Aorta (tissue), 5 donors: ENCODE measurements around the gene FARP2. TPM values are rescaled to one million over a fixed set of nuclear protein-coding genes. Genes with fewer than 3 reads are reported as not detected.

Experiments used
- ATAC-seq: fragments of 200-7000 bp; cut with Tn5 transposase; one replicate; pipeline ENCODE4 v1.9.1; 2022; ENCODE audit warnings: moderate library complexity; ENCODE audit not compliant: low FRiP score
- DNase-seq, 2 donors: peaks; one replicate each; pipeline ENCODE4 v3.0.0-alpha.2; 2020
- H3K27ac ChIP-seq, 2 donors: one replicate each; pipeline ENCODE4 v1.5.1; 2013; ENCODE audit warnings: low read length in 2 of 2, mild to moderate bottlenecking in 2 of 2, moderate library complexity in 2 of 2, control low read depth in 1 of 2, inconsistent platforms in 1 of 2, low read depth in 1 of 2
- H3K27me3 ChIP-seq, 2 donors: one replicate each; pipeline ENCODE4 v1.6.1; 2013; ENCODE audit warnings: control low read depth in 1 of 2, low read length in 1 of 2, mild to moderate bottlenecking in 1 of 2, moderate library complexity in 1 of 2; ENCODE audit not compliant: insufficient read depth in 2 of 2, control insufficient read depth in 1 of 2
- H3K36me3 ChIP-seq, 2 donors: one replicate each; pipeline ENCODE4 v1.6.1; 2013; ENCODE audit warnings: control low read depth in 1 of 2, low read length in 1 of 2, mild to moderate bottlenecking in 1 of 2; ENCODE audit not compliant: insufficient read depth in 2 of 2, control insufficient read depth in 1 of 2
- H3K4me1 ChIP-seq, 2 donors: one replicate each; pipeline ENCODE4 v1.6.1; 2013; ENCODE audit warnings: low read length in 2 of 2, control low read depth in 1 of 2, mild to moderate bottlenecking in 1 of 2, moderate library complexity in 1 of 2; ENCODE audit not compliant: insufficient read depth in 2 of 2, control insufficient read depth in 1 of 2
- H3K4me3 ChIP-seq, 2 donors: one replicate each; pipeline ENCODE4 v1.5.1; 2013; ENCODE audit warnings: low read length in 2 of 2, control low read depth in 1 of 2, mild to moderate bottlenecking in 1 of 2
- H3K9me3 ChIP-seq: one replicate; pipeline ENCODE4 v1.6.1; 2013; ENCODE audit warnings: mild to moderate bottlenecking, low read length; ENCODE audit not compliant: control insufficient read depth
- WGBS, 2 donors: extraction: QIAGEN DNeasy Blood & Tissue Kit; methylation state at CpG; one replicate each; pipeline ENCODE4 v1.1.7; 2013; 5-methylcytosine and 5-hydroxymethylcytosine counted together
- intact Hi-C, 2 donors: fragments of 100-400 bp; cut with DNase I; formaldehyde crosslinking; loops; one replicate each; pipeline versions ENCODE4 v1.14.2 to v1.15.0; 2022
- polyA plus RNA-seq, 2 donors: library from polyadenylated mRNA; stranded (reverse); fragments of 200-250 nt; gene quantifications; one replicate each; pipeline ENCODE4 v1.2.3, GENCODE V29; 2013
- total RNA-seq, 2 donors: library from RNA; stranded (reverse); fragmentation: NEBNext Ultra II Directional; extraction: Animal tissue kit (Norgen Biotek cat#: 25700); gene quantifications; one replicate each; pipeline ENCODE4 v1.2.1, GENCODE V29; 2021
- donor health status: healthy with polysubstance abuse.
- donor health status: Bipolar disorder and iron deficiency.
- donor health status: DM: no; HTN: no; CAD: no.
- donor health status: DM: no; HTN: no; CAD: no.
- donor health status: DM: yes; HTN: yes; CAD: no.

The FARP2 gene
- total and polyA plus RNA-seq, 4 donors, result 16.4 to 64.4 (median 48.7) TPM

- Histone ChIP-seq H3K4me1 (no peaks in the 10 kb centered on the region), H3K36me3 (no peaks in the 10 kb centered on the region), H3K27ac (no peak overlapping the region), H3K4me3 (no peak overlapping the region), H3K27me3 (no peaks in the 10 kb centered on the region), H3K9me3 (no peaks in the 10 kb centered on the region)
- ATAC-seq, result no peak
- 91 to 92% methylated on average over 9 of the region's 9 CpGs for whole genome bisulfite sequencing, 2 donors
- intact Hi-C loops, result no loop called here
- DNase-seq, result no peak
These were observed 127.2 kb downstream of the FARP2 start for GRCh38 chr2:241483305-241483704.

GRCh38 chr2:241485172-241485911 lies 129.3 kb downstream of the FARP2 start:
- no peak for DNase-seq
- Histone ChIP-seq H3K27ac (no peak overlapping the region), H3K9me3 (no peaks in the 10 kb centered on the region), H3K4me3 (no peak overlapping the region), H3K27me3 (no peaks in the 10 kb centered on the region), H3K36me3 (no peaks in the 10 kb centered on the region), H3K4me1 (no peaks in the 10 kb centered on the region)
- WGBS, 2 donors, result 90 to 94% methylated on average over 1 of the region's 1 CpG
- ATAC-seq, result no peak
- intact Hi-C loops, result no loop called here

DNA sequence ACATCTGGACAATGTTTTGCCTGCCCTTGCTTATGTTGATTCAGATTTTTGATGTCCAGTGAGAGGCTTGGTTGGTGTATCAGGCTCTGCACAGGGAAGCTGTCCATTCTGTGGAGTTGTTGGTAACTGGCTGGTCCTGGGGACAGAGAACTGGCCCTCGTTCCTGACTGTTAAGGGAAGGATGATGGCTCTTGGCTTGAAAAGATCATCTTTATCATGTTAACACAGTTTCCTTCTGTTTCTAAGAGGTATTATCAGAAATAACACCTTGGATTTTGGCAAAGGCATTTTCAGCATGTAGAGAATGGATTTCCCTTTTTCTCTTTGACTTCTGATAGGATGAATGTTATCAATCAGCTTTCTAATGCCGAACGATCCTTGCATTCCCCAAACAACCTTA lies 133.0 kb downstream of the FARP2 start:
- no peaks in the 10 kb centered on the region for H3K27me3 ChIP-seq
- 83 to 84% methylated on average over 3 of the region's 3 CpGs for WGBS, 2 donors

GRCh38 chr2:241489733-241490680 lies 133.9 kb downstream of the FARP2 start:
- Histone ChIP-seq H3K36me3 (no peaks in the 10 kb centered on the region), H3K4me3 (no peak overlapping the region), H3K27ac (no peak overlapping the region), H3K9me3 (no peaks in the 10 kb centered on the region), H3K27me3 (no peaks in the 10 kb centered on the region), H3K4me1 (no peaks in the 10 kb centered on the region)
- ATAC-seq, result no peak
- WGBS, 2 donors, result 86 to 88% methylated on average over 15 of the region's 15 CpGs
- intact Hi-C loops, result no loop called here
- DNase-seq, result no peak

More for the DNA sequence above, 133.0 kb downstream of the FARP2 start:
- Histone ChIP-seq H3K36me3 (no peaks in the 10 kb centered on the region), H3K4me3 (no peak overlapping the region), H3K4me1 (no peaks in the 10 kb centered on the region), H3K9me3 (no peaks in the 10 kb centered on the region), H3K27ac (no peak overlapping the region)
- intact Hi-C loops, result no loop called here
- no peak for ATAC-seq
- DNase-seq, result no peak

DNA sequence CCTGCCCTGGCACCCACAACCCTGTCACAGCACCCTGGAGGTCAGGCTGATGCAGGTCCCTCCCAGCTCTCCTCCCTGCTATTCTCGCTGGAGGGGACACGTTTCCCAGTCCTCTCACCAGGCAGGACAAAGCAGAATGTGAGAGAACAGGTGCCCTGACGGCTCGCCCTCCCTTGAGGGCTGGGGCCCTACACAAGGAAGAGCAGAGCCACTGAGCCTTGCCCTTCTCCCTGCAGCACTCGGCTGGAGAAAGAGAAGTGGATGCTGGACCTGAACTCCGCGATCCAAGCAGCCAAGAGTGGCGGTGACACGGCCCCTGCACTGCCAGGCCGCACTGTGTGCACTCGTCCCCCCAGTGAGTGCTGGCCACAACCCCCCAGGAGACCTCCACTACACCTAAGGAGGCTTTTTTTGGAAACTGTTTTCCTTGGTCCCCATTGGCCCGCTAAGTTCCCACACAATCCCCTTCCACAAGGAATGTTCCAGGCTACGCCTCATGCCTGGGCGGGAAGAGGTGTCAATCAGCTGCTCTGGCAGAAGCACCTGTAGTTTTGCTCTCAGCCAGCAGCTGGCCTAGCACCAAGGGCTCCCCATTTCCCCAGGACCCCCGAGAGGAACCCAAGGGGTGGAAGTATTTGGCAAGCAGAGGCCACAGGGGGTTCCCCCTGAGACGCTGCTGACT lies 134.9 kb downstream of the FARP2 start:
- Histone ChIP-seq H3K36me3 (no peaks in the 10 kb centered on the region), H3K27me3 (no peaks in the 10 kb centered on the region), H3K9me3 (no peaks in the 10 kb centered on the region), H3K27ac (no peak overlapping the region), H3K4me1 (no peaks in the 10 kb centered on the region), H3K4me3 (no peak overlapping the region)
- DNase-seq, result no peak
- ATAC-seq, result no peak
- intact Hi-C loops, result no loop called here
- 65 to 75% methylated on average over 16 of the region's 16 CpGs for WGBS, 2 donors

GRCh38 chr2:241491549-241492173 lies 135.6 kb downstream of the FARP2 start:
- ATAC-seq (no peak), DNase-seq (no peak)
- Histone ChIP-seq H3K4me3 (no peak overlapping the region), H3K36me3 (no peaks in the 10 kb centered on the region), H3K4me1 (no peaks in the 10 kb centered on the region), H3K27ac (no peak overlapping the region), H3K9me3 (no peaks in the 10 kb centered on the region), H3K27me3 (no peaks in the 10 kb centered on the region)
- intact Hi-C loops, result no loop called here
- WGBS, 2 donors, result 79 to 82% methylated on average over 15 of the region's 15 CpGs

- Histone ChIP-seq H3K27me3 (no peaks in the 10 kb centered on the region), H3K4me3 (no peak overlapping the region), H3K4me1 (no peaks in the 10 kb centered on the region), H3K27ac (no peak overlapping the region), H3K36me3 (no peaks in the 10 kb centered on the region), H3K9me3 (no peaks in the 10 kb centered on the region)
- intact Hi-C loops, result no loop called here
- DNase-seq, result no peak
- 95 to 96% methylated on average over 7 of the region's 7 CpGs for WGBS, 2 donors
- no peak for ATAC-seq
These were observed 136.1 kb downstream of the FARP2 start for GRCh38 chr2:241492174-241492565.

DNA sequence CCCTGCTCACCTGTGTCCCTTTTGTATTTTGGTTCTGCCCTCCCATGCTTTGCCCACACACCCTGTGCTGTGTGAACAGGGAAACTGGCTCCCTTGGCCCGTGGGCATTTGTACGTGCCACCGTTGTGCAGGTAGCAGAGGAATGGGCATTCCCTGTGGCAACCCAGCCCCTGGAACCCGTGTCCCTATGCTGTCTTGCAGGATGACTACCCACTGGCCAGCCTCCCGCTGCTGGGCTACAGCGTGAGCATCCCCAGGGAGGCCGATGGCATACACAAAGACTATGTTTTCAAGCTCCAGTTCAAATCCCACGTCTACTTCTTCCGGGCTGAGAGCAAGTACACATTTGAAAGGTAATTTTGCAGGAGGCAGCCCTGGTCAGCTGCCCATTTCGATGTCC lies 137.0 kb downstream of the FARP2 start:
- intact Hi-C loops, result no loop called here
- H3K27me3 ChIP-seq, result no peaks in the 10 kb centered on the region
- no peaks in the 10 kb centered on the region for H3K4me1 ChIP-seq
- no peaks in the 10 kb centered on the region for H3K9me3 ChIP-seq
- H3K36me3 ChIP-seq, result no peaks in the 10 kb centered on the region
- no peak for ATAC-seq
- H3K27ac ChIP-seq, result no peak overlapping the region
- no peak for DNase-seq
- WGBS, 2 donors, result 85 to 86% methylated on average over 10 of the region's 10 CpGs
- no peak overlapping the region for H3K4me3 ChIP-seq
